ENCODE data around the gene MDP1.
A peak's percentile ranks its signal among the peaks of the same experiment; 100 is the strongest.
"Not testable (repeated sequence)": the region's sequence is repeated elsewhere in the genome, so short reads cannot be mapped to it uniquely, and the experiment has no call there.

MDP1 gene

DNA sequence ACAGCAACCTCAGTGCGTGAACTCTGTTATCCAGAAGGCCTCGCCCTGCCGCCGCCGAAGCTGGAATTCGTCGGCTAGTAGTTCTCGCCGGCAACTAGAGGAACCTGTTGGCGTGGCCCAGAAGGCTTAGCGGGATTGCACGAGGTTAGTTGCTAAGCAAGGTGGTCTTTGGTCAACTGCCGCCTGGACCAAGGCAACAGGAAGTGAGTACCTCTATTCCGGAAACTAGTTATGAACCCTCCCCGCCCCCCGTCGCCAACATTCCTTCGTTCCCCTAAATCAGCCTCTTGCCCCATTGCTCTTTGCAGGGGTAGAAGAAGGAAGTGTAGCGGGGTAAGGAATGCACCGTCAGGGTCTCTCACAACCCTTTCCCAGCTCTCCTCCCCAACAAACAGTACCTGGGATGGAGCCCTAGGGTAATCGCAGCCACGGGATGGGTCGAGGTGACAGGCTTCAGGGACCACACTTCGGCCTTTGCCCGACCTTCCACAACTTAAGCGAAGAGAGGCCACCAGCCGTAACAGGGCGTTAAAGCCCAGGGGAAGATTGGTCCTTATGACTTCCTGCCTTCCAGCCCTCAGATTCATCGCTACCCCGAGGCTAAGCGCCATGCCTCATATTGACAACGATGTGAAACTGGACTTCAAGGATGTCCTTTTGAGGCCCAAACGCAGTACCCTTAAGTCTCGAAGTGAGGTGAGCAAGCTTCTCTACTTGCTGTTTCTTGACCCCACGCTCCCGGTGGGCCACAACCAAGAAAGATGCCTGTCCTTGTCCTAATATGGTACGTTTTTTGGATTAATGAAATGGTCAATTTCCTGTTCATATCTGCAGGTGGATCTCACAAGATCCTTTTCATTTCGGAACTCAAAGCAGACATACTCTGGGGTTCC, 17.0 kb upstream of the MDP1 start, which contains the start of gene GMPR2:
Gene GMPR2, plus strand, starts transcription at position 285 of the 893 bp plus-strand sequence. Its CDS starts 325 bp downstream, at position 610.
- peak; percentile 45 for DNase-seq (ENCODE audit: insufficient read length, low spot score)
- FAIRE-seq: no peak

DNA sequence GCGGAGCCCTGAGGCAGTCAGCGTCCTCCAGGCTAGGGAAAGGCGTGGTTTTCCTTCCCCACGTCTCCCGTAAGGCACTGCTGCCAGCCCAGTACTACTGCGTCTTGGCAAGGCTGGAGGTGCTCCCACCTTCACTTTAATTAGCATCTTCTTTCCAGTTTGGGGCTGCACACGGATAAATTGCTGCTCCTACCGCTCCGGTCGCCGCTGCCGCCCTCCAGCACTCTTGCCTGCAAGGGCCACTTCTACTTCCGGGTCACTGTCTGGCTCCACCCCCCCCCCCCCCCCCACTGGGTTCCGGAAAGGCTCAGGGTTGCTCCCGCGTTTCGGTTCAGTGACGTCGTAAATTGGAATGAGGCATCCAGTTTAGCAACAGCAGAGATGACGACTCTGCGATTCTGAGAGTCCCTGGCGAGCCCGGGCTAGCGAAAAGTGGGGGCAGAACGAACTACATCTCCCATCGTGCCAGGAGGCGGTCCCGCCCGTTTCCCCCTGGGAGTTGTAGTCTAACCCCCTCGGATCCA, 16.3 kb upstream of the MDP1 start, which contains the start of gene NEDD8:
Gene NEDD8, minus strand, starts transcription at position 247 of the 524 bp plus-strand sequence. Its CDS starts 100 bp downstream, at position 147.
- peak; percentile 74 for DNase-seq (ENCODE audit: insufficient read length, low spot score)
- FAIRE-seq: no peak

DNA sequence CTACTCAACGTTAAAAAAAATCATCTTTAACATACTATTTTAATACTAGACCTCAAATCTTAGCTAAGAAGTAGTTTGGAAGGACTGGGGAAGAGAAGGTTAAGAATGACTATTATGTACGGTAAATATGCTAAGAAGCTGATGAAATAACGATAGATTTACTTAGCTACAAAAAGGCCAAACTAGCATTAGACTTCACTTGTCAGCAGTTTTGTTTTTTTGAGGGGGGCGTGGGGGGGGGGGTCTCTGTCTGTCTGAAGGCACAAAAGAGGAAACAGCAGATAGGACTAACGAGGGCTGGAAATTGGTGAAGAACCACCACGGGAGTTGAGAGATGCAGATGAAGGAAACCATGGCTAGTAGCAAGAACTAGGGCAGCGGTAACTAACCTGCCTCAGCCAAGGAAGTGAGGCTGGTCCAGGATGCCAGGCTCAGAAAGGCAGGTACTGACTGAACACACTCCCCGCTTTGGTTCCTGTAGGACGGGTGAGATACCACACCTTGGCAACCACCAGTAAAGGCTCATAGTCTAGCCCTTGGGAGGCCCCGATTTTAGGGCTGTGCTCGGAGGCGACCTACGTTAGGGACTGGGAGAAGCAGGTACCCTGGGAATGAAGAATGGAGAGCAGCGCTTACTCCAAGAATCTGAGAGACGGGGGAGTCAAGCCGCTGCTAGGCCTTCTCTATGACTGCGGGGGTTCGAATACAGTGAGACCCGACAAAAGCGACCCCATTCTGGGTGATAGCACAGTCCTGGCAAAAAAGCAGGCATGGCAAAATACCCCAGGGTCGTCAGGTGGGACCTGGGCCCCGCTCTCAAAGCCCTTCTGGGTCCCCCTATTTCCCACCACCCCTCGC, 15.6 kb upstream of the MDP1 start:
- DNase-seq (ENCODE audit: insufficient read length, low spot score): no peak
- no peak for FAIRE-seq

DNA sequence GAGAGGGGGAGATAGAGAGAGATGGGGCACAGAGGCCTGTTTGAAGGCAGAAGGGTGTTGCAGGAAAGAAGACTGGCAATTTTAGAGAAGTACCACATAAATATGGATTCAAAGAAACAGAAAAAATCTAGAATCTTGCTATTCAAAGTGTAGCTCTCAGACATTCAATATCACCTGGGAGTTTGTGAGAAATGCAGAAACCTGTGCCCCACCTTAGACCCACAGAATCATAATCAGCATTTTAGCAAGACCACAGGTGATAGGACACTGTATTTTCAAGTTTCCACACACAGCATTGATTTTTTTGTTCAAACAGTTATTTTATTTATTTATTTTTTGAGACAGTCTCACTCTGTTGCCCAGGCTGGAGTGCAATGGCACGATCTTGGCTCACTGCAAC, 13.0 kb upstream of the MDP1 start:
- DNase-seq (ENCODE audit: insufficient read length, low spot score): no peak
- no peak for FAIRE-seq

DNA sequence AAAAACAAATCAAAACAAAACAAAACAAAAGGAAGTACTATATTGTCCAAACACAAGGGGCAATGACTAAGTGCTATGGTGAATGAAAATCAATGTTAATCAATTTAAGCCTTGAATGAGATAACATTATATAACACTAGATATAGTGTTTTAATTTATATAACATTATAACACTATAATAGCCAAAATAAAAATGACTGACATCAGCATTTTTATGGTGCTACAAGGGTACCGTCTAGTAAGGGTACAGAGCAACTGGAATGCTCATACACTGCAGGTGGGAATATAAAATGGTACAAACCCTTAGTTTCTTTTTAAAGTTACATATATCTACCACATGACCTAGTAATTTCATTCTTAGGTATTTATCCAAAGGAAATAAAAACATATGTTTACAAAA, 10.6 kb upstream of the MDP1 start:
- FAIRE-seq (no peak), DNase-seq (ENCODE audit: insufficient read length, low spot score) (no peak)

DNA sequence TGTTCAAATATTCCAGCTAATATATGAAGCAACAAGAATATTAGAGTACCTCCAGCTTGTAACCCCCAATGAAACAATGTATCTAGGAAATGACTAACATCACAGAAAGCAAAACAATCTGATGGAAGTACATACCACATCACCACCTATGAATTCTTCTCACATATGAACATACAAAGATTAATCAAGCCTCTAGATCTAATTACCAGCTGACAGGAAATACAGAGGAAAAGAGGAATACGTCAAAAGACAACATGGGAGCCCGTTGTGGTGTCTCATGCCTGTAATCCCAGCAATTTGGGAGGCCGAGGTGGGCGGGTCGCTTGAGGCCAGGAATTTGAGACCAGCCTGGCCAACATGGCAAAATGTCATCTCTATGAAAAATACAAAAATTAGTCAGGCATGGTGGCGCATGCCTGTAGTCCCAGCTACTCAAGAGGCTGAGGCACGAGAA, 8.8 kb upstream of the MDP1 start:
- no peak for FAIRE-seq
- no peak for DNase-seq (ENCODE audit: insufficient read length, low spot score)

DNA sequence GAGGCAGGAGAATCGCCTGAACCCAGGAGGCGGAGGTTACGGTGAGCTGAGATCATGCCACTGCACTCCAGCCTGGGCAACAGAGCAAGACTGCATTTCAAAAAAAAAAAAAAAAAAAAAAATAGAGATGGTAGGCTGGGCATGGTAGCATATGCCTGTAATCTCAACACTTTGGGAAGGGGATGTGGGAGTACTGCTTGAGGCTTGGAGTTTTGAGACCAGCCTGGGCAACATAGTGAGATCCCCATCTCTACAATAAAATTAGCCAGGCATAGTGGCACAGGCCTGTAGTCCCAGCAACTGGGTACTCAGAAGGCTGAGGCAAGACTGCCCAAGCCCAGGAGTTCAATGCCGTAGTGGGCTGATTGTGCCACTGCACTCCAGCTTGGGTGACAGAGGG, 7.1 kb upstream of the MDP1 start:
- DNase-seq (ENCODE audit: insufficient read length, low spot score); FAIRE-seq: not testable (repeated sequence)

DNA sequence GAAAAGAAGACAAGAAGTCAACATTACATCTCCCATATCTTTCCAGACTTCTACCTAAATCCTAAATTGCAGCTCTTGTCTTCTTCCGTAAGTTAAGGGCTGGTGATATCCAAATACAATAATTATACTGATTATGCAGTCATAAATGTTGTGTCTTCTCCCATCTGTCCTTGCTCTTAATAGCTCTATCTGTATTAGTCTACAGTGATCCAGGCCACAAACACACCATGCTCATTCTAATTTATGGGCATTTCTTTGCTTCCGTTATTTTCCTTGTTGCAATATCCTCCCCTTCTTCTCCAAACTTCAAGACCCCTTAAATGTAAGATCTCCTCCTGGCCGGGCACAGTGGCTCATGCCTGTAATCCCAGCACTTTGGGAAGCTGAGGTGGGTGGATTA, 3.7 kb upstream of the MDP1 start:
- no peak for FAIRE-seq
- no peak for DNase-seq (ENCODE audit: insufficient read length, low spot score)

DNA sequence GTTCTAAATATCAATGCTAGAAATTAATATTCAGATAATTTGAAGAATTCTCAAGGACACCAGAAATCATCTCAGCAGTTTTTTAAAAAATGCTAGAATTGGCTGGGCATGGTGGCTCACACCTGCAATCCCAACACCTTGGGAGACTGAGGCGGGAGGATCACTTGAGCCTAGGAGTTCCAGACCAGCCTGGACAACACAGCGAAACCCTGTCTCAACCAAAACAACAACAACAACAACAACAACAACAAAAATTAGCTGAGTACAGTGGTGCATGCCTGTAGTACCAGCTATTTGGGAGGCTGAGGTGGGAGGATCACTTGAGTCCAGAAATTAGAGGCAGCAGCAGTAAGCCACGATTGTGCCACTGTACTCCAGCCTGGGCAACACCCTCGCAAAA, 3.2 kb upstream of the MDP1 start:
- DNase-seq (ENCODE audit: insufficient read length, low spot score) (no peak), FAIRE-seq (no peak)

DNA sequence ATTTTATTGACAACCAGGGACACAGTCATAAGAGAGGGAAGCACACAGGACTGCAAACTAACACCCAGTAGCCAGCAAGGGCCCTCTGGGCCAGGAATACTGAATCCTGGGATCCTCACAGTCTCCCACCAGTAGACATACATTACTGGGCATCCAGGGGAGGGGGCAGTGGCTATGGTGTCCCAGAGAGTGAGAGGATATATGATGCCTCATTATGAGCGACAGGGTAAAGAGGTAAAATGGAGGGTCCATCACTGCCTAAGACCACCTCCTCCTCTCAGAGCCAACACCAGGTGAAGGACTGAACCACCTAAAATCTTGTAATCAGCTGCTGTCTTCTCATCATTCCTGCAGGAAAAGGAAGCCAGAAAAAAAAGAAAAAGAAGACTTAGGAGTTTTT, 1.0 kb upstream of the MDP1 start:
- not testable (repeated sequence) for FAIRE-seq; DNase-seq (ENCODE audit: insufficient read length, low spot score)

DNA sequence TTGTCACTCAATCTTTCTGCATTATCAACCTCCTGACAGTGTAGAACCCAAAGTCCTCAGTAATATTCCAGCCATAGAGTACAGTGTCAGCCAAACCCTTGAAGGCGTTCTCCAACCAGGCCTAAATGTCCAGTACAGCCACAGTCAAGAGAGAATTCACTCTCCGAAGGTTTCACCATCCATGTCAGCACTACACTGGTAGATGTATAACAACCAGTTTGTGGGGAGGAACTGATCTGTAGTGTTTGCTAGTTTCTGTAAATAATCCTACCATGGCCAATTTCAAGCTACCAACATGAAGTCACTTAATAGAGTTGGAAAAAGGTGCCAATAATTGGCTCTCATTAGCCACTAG, 456 bp upstream of the MDP1 start:
- FAIRE-seq: no peak
- DNase-seq (ENCODE audit: insufficient read length, low spot score): no peak

DNA sequence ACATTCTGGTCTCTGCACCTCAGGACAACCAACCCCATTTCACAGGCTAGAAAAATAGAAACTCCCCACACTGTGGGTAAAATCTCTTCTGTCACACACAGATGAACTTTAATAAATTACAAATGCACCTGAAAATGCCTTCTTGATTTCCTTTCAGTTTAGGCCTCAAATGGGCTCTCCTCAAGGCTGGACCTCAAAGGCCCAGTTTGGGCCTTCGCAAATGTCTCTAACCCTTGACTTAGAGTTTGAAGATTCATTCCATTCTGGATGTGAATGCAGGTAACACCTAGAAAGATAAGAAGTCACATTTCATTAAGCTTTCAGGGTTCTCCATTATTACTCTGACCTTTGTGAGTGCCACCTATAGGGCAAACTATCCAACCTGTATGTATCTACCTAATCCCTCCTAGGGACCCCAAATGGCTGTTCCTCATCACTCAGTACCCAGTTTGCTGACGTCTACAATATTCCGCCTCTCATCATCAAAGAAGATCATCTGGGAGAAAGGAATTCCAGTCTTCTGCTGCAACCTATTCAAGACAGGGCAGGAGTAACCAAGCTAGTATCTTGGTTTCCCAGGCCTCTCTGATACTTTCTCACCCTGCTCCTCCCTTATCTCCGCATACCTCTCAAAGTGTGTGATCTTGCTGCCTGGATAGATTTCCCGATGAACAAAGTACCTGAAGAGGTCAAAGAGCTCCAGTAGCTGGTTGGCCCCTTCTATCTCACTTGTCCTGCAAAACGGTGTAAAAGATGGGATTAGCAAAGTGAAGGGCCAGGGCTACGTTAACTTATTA, 1.8 kb downstream of the MDP1 start:
- no peak for DNase-seq (ENCODE audit: insufficient read length, low spot score)
- no peak for FAIRE-seq

DNA sequence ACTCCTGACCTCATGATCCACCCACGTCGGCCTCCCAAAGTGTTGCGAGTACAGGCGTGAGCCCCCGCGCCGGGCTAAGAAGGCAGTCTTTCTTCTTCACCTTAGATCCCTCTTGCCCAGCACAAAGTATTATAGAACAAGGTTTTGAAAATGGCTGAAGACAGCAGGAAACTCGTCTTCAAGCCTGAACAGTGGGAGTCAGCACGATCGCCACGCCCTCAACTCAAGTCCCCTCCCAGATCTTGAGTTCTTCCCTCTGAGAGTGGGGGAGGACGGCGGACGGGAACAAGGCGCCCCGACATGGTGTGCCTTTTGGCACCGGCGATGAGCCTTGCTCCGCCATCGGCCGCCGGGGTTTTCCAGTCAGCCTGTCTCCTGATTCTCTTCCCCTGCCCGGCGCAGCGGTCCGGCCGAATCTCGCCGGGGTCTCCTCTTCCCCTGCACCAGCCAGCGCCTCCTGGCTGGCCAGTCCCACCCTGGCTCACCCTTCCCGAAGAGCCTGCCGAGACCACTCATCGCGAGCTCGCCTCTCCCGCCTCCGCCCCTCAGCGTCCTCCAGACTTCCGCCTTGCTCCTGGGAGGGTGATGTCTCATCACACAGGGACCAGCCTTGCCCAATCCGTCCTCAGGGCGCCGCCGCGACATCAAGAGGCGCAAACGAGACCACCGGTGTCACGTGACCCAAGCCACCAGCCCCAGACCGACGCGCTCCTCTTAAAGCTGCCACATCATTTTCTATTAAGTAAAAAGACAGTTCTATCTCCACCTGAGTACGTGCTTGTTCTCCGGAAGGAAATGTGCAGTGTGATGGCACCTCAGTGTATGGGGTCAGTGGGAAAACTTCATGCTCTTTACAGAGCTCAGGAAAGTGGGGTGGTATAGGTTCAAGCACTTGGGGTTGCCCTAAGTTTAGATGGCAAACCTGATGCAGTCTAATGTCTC, 2.7 kb downstream of the MDP1 start, which contains the start of gene CHMP4A:
Gene CHMP4A, minus strand, starts transcription at position 565 of the 942 bp plus-strand sequence. Its CDS starts 49 bp downstream, at position 516.
- peak; percentile 69 for FAIRE-seq
- DNase-seq (ENCODE audit: insufficient read length, low spot score): peak; percentile 94

DNA sequence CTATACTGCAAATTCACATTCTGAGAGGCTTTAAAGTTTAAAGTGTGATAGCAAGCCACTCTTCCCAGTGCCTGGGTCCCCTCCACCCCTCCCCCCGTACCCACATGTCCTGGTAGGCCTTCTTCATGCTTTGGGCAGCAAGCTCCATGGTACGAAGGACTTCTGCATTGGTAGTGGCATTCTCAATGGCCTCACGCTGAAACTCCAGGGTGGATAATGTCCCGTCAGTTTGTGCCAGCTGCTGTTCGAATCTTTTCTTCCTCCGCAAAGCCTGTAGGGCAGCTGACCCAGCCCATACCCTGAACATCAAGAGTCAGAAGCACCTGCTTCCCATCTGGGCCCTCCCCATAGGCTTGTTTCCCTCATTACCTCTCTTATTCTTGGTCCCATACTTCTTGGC, 4.6 kb downstream of the MDP1 start:
- DNase-seq (ENCODE audit: insufficient read length, low spot score) (no peak), FAIRE-seq (no peak)

DNA sequence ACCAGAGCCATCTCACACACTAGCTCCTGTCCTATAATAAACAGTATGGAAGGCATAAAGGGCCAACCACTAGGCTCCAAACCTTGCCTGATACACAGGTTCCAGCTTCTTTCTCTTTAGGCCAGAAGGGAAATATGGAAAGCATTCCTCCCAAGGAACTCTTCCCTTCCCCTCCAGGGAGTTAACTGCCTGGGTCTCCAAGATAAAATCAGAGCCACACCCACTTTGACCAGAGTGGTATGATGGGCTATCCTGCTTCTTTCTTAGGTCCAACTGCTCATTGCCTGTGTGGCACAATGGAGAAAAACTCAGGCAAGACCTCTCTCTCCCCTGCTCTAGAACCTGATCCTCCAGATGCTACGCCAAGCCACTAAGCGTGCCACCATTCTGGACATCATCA, 8.2 kb downstream of the MDP1 start:
- FAIRE-seq: no peak

DNA sequence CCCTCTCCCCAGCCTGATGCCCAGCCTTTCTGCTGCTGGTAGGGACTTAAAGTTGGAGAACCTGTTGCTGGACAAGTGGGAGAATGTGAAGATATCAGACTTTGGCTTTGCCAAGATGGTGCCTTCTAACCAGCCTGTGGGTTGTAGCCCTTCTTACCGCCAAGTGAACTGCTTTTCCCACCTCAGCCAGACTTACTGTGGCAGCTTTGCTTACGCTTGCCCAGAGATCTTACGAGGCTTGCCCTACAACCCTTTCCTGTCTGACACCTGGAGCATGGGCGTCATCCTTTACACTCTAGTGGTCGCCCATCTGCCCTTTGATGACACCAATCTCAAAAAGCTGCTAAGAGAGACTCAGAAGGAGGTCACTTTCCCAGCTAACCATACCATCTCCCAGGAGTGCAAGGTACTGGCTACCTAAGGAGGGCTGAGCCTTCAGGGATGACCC, 8.7 kb downstream of the MDP1 start:
- DNase-seq (ENCODE audit: insufficient read length, low spot score): no peak
- no peak for FAIRE-seq

More for the DNA sequence above, 8.2 kb downstream of the MDP1 start:
- DNase-seq (ENCODE audit: insufficient read length, low spot score): no peak

DNA sequence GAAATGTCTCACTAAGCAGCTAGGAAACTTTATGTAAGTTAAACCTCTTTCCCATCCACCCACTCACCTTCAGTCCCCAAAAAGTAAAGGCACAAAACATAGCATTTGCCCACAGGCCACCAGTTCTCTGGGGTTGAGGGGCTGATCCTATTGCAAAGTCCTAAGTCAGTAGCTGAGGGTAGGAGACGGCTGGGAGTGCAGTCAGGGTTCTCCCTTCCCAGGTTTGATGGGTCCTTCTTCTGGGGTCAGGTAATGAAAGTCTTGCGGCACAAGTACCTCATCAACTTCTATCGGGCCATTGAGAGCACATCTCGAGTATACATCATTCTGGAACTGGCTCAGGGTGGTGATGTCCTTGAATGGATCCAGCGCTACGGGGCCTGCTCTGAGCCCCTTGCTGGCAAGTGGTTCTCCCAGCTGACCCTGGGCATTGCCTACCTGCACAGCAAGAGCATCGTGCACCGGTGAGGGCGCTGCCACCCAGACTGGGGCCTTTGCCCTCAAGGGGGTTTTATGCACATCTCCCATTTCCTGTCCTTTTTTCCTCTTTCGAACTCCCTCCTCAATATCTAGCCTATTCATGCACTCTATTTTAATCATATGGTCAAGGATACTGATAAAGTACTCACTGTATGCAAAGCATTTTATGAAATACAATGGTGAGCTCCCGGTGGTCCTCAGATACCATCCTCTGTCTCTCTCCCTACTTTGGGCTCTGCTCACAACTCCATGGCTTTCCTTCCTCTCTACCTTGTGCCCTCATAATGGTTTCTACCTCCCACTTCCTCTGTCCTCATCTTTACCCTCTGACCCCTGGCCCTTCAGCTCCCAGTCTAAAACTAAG, 9.4 kb downstream of the MDP1 start:
- DNase-seq (ENCODE audit: insufficient read length, low spot score) (no peak), FAIRE-seq (no peak)

Measured in HTR-8/SVneo (cell line).